ENCODE measurements around the gene SAMD8. TPM values are rescaled to one million over a fixed set of nuclear protein-coding genes. Genes with fewer than 3 reads are reported as not detected.
"Not testable (repeated sequence)": the region's sequence is repeated elsewhere in the genome, so short reads cannot be mapped to it uniquely, and the experiment has no call there.

Gene SAMD8
- total and polyA plus RNA-seq, 8 donors: 12.9 to 22.4 (median 14.2) TPM

- intact Hi-C loops (cut with DNase I): no loop called here
- Histone ChIP-seq H3K27me3 (no peaks in the 10 kb centered on the region), H3K36me3 (peaks cover 0 to 26% of the 10 kb centered on the region in 2 donors), H3K4me3 (no peak overlapping the region), H3K4me1 (peaks cover 4 to 30% of the 10 kb centered on the region in 2 donors), H3K9me3 (no peaks in the 10 kb centered on the region), H3K27ac (no peak overlapping the region)
- no peak for DNase-seq
- no peak for ATAC-seq
- no peak for TF ChIP-seq CTCF (IDR thresholded peaks at IDR 0.05)
Measured at GRCh38 chr10:75121322-75121721, 9.9 kb downstream of the SAMD8 start.

- Histone ChIP-seq H3K9me3 (no peaks in the 10 kb centered on the region), H3K4me1 (peaks cover 4 to 23% of the 10 kb centered on the region in 2 donors), H3K4me3 (no peak overlapping the region), H3K27ac (no peak overlapping the region), H3K36me3 (peaks cover 0 to 26% of the 10 kb centered on the region in 2 donors), H3K27me3 (no peaks in the 10 kb centered on the region)
- DNase-seq (no peak), ATAC-seq (no peak)
- intact Hi-C loops (cut with DNase I): no loop called here
- TF ChIP-seq CTCF (IDR thresholded peaks at IDR 0.05): no peak
Measured at GRCh38 chr10:75122505-75122904, 11.0 kb downstream of the SAMD8 start.

GRCh38 chr10:75123088-75123682 lies 11.7 kb downstream of the SAMD8 start:
- intact Hi-C loops (cut with DNase I): no loop called here

GRCh38 chr10:75126277-75126676 lies 14.8 kb downstream of the SAMD8 start:
- H3K36me3 ChIP-seq: peaks cover 0 to 30% of the 10 kb centered on the region in 2 donors
- ATAC-seq (no peak), DNase-seq (no peak)
- peaks cover 0 to 11% of the 10 kb centered on the region in 2 donors for H3K4me1 ChIP-seq
- intact Hi-C loops (cut with DNase I): no loop called here
- TF ChIP-seq CTCF (IDR thresholded peaks at IDR 0.05): no peak
- H3K27me3 ChIP-seq: no peaks in the 10 kb centered on the region
- no peak overlapping the region for H3K27ac ChIP-seq
- H3K4me3 ChIP-seq: no peak overlapping the region
- no peaks in the 10 kb centered on the region for H3K9me3 ChIP-seq

More at GRCh38 chr10:75123088-75123682, 11.7 kb downstream of the SAMD8 start:
- peaks cover 3 to 20% of the 10 kb centered on the region in 2 donors for H3K4me1 ChIP-seq
- no peak overlapping the region for H3K4me3 ChIP-seq
- no peak for ATAC-seq
- H3K9me3 ChIP-seq: no peaks in the 10 kb centered on the region
- H3K27ac ChIP-seq: no peak overlapping the region
- no peak for DNase-seq
- no peak for TF ChIP-seq CTCF (IDR thresholded peaks at IDR 0.05)
- no peaks in the 10 kb centered on the region for H3K27me3 ChIP-seq
- H3K36me3 ChIP-seq: peaks cover 0 to 29% of the 10 kb centered on the region in 2 donors

- Histone ChIP-seq H3K4me1 (peaks cover 0 to 7% of the 10 kb centered on the region in 2 donors), H3K4me3 (no peak overlapping the region), H3K27me3 (no peaks in the 10 kb centered on the region), H3K36me3 (peaks cover 0 to 30% of the 10 kb centered on the region in 2 donors), H3K27ac (peak overlapping the region in 1 of 2 donors; percentile 30), H3K9me3 (no peaks in the 10 kb centered on the region)
- no peak for DNase-seq
- intact Hi-C loops (cut with DNase I): no loop called here
- no peak for TF ChIP-seq CTCF (IDR thresholded peaks at IDR 0.05)
- no peak for ATAC-seq
Measured at GRCh38 chr10:75127471-75127870, 16.0 kb downstream of the SAMD8 start.

GRCh38 chr10:75128985-75129384 lies 17.5 kb downstream of the SAMD8 start:
- H3K27me3 ChIP-seq; DNase-seq; ATAC-seq; H3K4me3 ChIP-seq; intact Hi-C loops (cut with DNase I); H3K4me1 ChIP-seq; H3K27ac ChIP-seq; H3K9me3 ChIP-seq: not testable (repeated sequence)
- peaks cover 0 to 23% of the 10 kb centered on the region in 2 donors for H3K36me3 ChIP-seq

All from left lung (tissue), 10 donors.